Erythroblast (primary cell): ENCODE data around the gene SYTL1.

Source experiments
- GATA1 ChIP-seq: IDR thresholded peaks from 2 replicates; pipeline ENCODE4 v1.6.1; 2011; ENCODE audit warnings: low read depth, mild to moderate bottlenecking, control low read depth, low read length, moderate library complexity
- POLR2A ChIP-seq: IDR thresholded peaks from 2 replicates; pipeline ENCODE4 v1.6.1; 2011; ENCODE audit warnings: mild to moderate bottlenecking, low read length

GRCh38 chr1:27293915-27294314, 47.9 kb upstream of the SYTL1 start:
- no peak for TF ChIP-seq POLR2A
- no peak for TF ChIP-seq GATA1
